HepG2 (cell line): ENCODE data around the gene GPR107. TPM values are rescaled to one million over a fixed set of nuclear protein-coding genes. Genes with fewer than 3 reads are reported as not detected.

Experiments used
- AKNA ChIP-seq: sonication (generic); formaldehyde crosslinking; IDR thresholded peaks from 2 replicates; pipeline ENCODE4 v1.4.0; 2020; ENCODE audit warnings: missing genetic modification reagents, borderline replicate concordance
- FOXP1 ChIP-seq, 2 experiments: fragments of 450-650 bp in 1 of 2; IDR thresholded peaks; 2 replicates each; pipeline ENCODE4 v1.6.1; 2017 to 2018; ENCODE audit warnings: antibody characterized with exemption in 1 of 2
- HINFP ChIP-seq: sonication (generic); formaldehyde crosslinking; IDR thresholded peaks from 2 replicates; pipeline ENCODE4 v1.4.0; 2020; ENCODE audit warnings: low read depth, mild to moderate bottlenecking, missing genetic modification reagents
- HNF4G ChIP-seq, 2 experiments: sonication (generic) in 1 of 2; formaldehyde crosslinking in 1 of 2; IDR thresholded peaks; 2 replicates each; pipeline versions ENCODE4 v1.4.0 to v1.6.1; 2011 to 2020; ENCODE audit warnings: borderline replicate concordance in 2 of 2, low read depth in 2 of 2, mild to moderate bottlenecking in 2 of 2, low read length in 1 of 2, missing genetic modification reagents in 1 of 2, moderate library complexity in 1 of 2
- IKZF5 ChIP-seq: IDR thresholded peaks from 2 replicates; pipeline ENCODE4 v1.6.1; 2018; ENCODE audit warnings: missing genetic modification reagents, mild to moderate bottlenecking, missing compliant biosample characterization
- MATR3 ChIP-seq: sonication (generic); formaldehyde crosslinking; IDR thresholded peaks from 2 replicates; pipeline ENCODE4 v1.4.0; 2020; ENCODE audit warnings: missing genetic modification reagents
- PPARG ChIP-seq: conservative IDR thresholded peaks from 2 replicates; pipeline ENCODE4 v1.6.1; 2016; ENCODE audit warnings: missing biosample characterization, missing genetic modification reagents
- RCOR2 ChIP-seq: IDR thresholded peaks from 2 replicates; pipeline ENCODE4 v1.6.1; 2016; ENCODE audit warnings: missing biosample characterization, missing genetic modification reagents
- ZBTB1 ChIP-seq: sonication (generic); formaldehyde crosslinking; IDR thresholded peaks from 2 replicates; pipeline ENCODE4 v1.4.0; 2020; ENCODE audit warnings: missing genetic modification reagents, borderline replicate concordance
- ZBTB33 ChIP-seq: sonication (generic); formaldehyde crosslinking; IDR thresholded peaks from 2 replicates; pipeline ENCODE4 v1.4.0; 2020; ENCODE audit warnings: missing genetic modification reagents
- ZBTB4 ChIP-seq: sonication (generic); formaldehyde crosslinking; IDR thresholded peaks from 2 replicates; pipeline ENCODE4 v1.4.0; 2020; ENCODE audit warnings: missing genetic modification reagents, mild to moderate bottlenecking, borderline replicate concordance
- ZNF430 ChIP-seq: sonication (generic); formaldehyde crosslinking; IDR thresholded peaks from 2 replicates; pipeline ENCODE4 v1.9.0; 2021; ENCODE audit warnings: mild to moderate bottlenecking, missing genetic modification reagents
- polyA plus RNA-seq, 8 experiments: library from polyadenylated mRNA; depleted of rRNA in 3 of 8; stranded (reverse) in 7 of 8; unstranded in 1 of 8; fragments of >200 nt; fragmentation: Illumina TruSeq in 4 of 8; extraction: Trizol in 4 of 8; gene quantifications; 2 replicates each; pipeline versions ENCODE4 v1.2.1 to v1.2.3, GENCODE V29; 2011 to 2016; ENCODE audit warnings: low read depth in 4 of 8, missing spikeins in 1 of 8, mixed read lengths in 1 of 8; ENCODE audit not compliant: insufficient read depth in 1 of 8
- total RNA-seq, 5 experiments: library from RNA; depleted of rRNA; stranded (reverse); fragments of >200 nt; fragmentation: Illumina TruSeq; extraction: Trizol; gene quantifications; 2 replicates each; pipeline ENCODE4 v1.2.3, GENCODE V29; 2016; ENCODE audit warnings: low read depth in 1 of 5

Gene GPR107
- total and polyA plus RNA-seq, 2 of the 13 experiments (the other 11 are each of a cell fraction or from before 2014, with no cell fraction given) = 22.5 to 24.4 TPM

GRCh38 chr9:130043654-130044623 lies 9.8 kb upstream of the GPR107 start (continued):
- TF ChIP-seq ZBTB4 (CRISPR knock-in tag) (no peak; the same call in 1 of the 2 replicates), RCOR2 (0 out of 2 replicates have a peak, but pooled peaks have one; percentile 24), MATR3 (CRISPR knock-in tag) (no peak), AKNA (CRISPR knock-in tag) (no peak), FOXP1 (IDR thresholded peaks at IDR 0.05) (no peak), FOXP1 (CRISPR knock-in tag; IDR thresholded peaks at IDR 0.05) (peak; percentile 42; the same call in 1 of the 2 replicates), ZBTB1 (no peak), PPARG (CRISPR knock-in tag) (no peak), ZBTB33 (CRISPR knock-in tag) (no peak), ZNF430 (CRISPR knock-in tag) (0 out of 2 replicates have a peak, but pooled peaks have one; percentile 58), IKZF5 (CRISPR knock-in tag) (0 out of 2 replicates have a peak, but pooled peaks have one; percentile 60), HINFP (CRISPR knock-in tag) (0 out of 2 replicates have a peak, but pooled peaks have one; percentile 52), HNF4G (IDR thresholded peaks at IDR 0.05; ENCODE audit: borderline replicate concordance, low read depth, low read length) (no peak; the same call in 1 of the 2 replicates), HNF4G (CRISPR knock-in tag; IDR thresholded peaks at IDR 0.05; ENCODE audit: borderline replicate concordance, low read depth) (no peak; the same call in 1 of the 2 replicates)
